ENCODE results near the gene GJC3.

- no peak for TF ChIP-seq ESRRG (CRISPR knock-in tag; IDR thresholded peaks at IDR 0.05)
- TF ChIP-seq ZNF70 (CRISPR knock-in tag; IDR thresholded peaks at IDR 0.05): no peak
- no peak for TF ChIP-seq CSRNP3 (CRISPR knock-in tag; IDR thresholded peaks at IDR 0.05)
- no peak for TF ChIP-seq ISL1 (CRISPR knock-in tag; IDR thresholded peaks at IDR 0.05)
- no peak for TF ChIP-seq PPARA (CRISPR knock-in tag; IDR thresholded peaks at IDR 0.05; ENCODE audit: borderline replicate concordance)
- TF ChIP-seq ZC3H10 (CRISPR knock-in tag; IDR thresholded peaks at IDR 0.05): no peak
- TF ChIP-seq TCF4 (CRISPR knock-in tag; IDR thresholded peaks at IDR 0.05; ENCODE audit: borderline replicate concordance): no peak
Observed at GRCh38 chr7:99927536-99927935, 1.9 kb downstream of the GJC3 start.

Data from SK-N-SH treated with all-trans-retinoic acid at 6 μM for 48 hours (cell line).